Activated T-cell treated with anti-CD3 and anti-CD28 coated beads for 24 hours (primary cell): Measurements from ENCODE around the gene GABRR1.
"Not testable (repeated sequence)": the region's sequence is repeated elsewhere in the genome, so short reads cannot be mapped to it uniquely, and the experiment has no call there.

Source experiments
- DNase-seq: peaks from one replicate; pipeline ENCODE4 v3.0.0-alpha.2; 2020; ENCODE audit warnings: low read depth

Gene GABRR1

GRCh38 chr6:89217299-89217910 is at the start of gene GABRR1:
GABRR1 (minus strand) TSS chr6:89217358; CDS start chr6:89217322, 36 bp downstream.
- no peak for DNase-seq

GRCh38 chr6:89264296-89264695 is 47.1 kb upstream of the GABRR1 start:
- DNase-seq, result no peak

GRCh38 chr6:89260832-89261231 is 43.7 kb upstream of the GABRR1 start:
- DNase-seq, result no peak

GRCh38 chr6:89260310-89260709 is 43.2 kb upstream of the GABRR1 start:
- DNase-seq, result no peak

- DNase-seq, result no peak
These were observed 41.8 kb upstream of the GABRR1 start for GRCh38 chr6:89258912-89259311.

- DNase-seq, result no peak
These were observed 40.6 kb upstream of the GABRR1 start for GRCh38 chr6:89257781-89258180.

GRCh38 chr6:89257346-89257745 is 40.2 kb upstream of the GABRR1 start:
- DNase-seq, result no peak

- no peak for DNase-seq
These were observed 38.3 kb upstream of the GABRR1 start for GRCh38 chr6:89255417-89255816.

GRCh38 chr6:89254569-89254968 is 37.4 kb upstream of the GABRR1 start:
- DNase-seq, result no peak

- no peak for DNase-seq
These were observed 35.7 kb upstream of the GABRR1 start for GRCh38 chr6:89252907-89253306.

GRCh38 chr6:89251976-89252375 is 34.8 kb upstream of the GABRR1 start:
- DNase-seq, result no peak

GRCh38 chr6:89251170-89251569 is 34.0 kb upstream of the GABRR1 start:
- no peak for DNase-seq

- no peak for DNase-seq
These were observed 33.1 kb upstream of the GABRR1 start for GRCh38 chr6:89250239-89250638.

- no peak for DNase-seq
These were observed 27.3 kb upstream of the GABRR1 start for GRCh38 chr6:89244241-89244985.

GRCh38 chr6:89243331-89243629 is 26.1 kb upstream of the GABRR1 start:
- DNase-seq, result no peak

GRCh38 chr6:89242574-89243330 is 25.6 kb upstream of the GABRR1 start:
- no peak for DNase-seq

GRCh38 chr6:89239338-89239737 is 22.2 kb upstream of the GABRR1 start:
- no peak for DNase-seq

GRCh38 chr6:89237158-89237557 is 20.0 kb upstream of the GABRR1 start:
- DNase-seq, result no peak

GRCh38 chr6:89233605-89234004 is 16.4 kb upstream of the GABRR1 start:
- DNase-seq, result not testable (repeated sequence)

- no peak for DNase-seq
These were observed 5.5 kb upstream of the GABRR1 start for GRCh38 chr6:89222712-89223039.

- DNase-seq, result no peak
These were observed 5.0 kb upstream of the GABRR1 start for GRCh38 chr6:89221971-89222711.

GRCh38 chr6:89221129-89221528 is 4.0 kb upstream of the GABRR1 start:
- DNase-seq, result no peak

GRCh38 chr6:89216411-89216810 is 747 bp downstream of the GABRR1 start:
- no peak for DNase-seq
